Raji (cell line): ENCODE measurements around the gene PRTN3.

Experiments
- POLR2A ChIP-seq: IDR thresholded peaks from 2 replicates; pipeline ENCODE4 v1.6.1; 2011; ENCODE audit warnings: low read depth, low read length, control low read depth; ENCODE audit not compliant: insufficient read depth

The PRTN3 gene

DNA sequence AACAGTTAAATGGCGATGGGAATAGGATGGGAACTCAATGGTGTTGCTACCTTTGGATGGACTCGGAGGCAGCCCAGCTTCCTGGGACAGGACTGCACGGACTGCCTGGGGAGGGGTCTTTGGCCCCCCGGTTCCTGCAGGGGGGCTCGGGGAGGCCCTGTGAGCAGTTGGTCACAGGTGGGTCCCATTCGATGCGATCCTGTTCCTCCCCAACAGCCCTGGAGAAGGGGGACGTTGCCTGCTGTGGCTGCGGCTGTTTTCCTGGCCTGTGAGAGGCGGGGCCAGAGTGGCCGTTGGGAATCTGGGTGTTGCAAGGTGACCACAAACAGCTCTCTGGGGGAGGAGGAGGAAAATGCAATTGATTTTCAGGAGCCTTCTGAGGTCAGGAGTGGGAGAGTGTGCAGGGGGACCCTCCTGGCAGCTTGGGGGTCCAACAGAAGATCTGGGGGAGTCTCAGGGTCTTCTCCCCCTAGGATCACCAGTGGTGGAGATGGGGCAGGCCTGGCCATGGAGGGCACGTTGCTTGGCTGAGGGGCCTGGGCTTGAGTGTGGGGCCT lies 17.2 kb upstream of the PRTN3 start:
- no peak for TF ChIP-seq POLR2A

DNA sequence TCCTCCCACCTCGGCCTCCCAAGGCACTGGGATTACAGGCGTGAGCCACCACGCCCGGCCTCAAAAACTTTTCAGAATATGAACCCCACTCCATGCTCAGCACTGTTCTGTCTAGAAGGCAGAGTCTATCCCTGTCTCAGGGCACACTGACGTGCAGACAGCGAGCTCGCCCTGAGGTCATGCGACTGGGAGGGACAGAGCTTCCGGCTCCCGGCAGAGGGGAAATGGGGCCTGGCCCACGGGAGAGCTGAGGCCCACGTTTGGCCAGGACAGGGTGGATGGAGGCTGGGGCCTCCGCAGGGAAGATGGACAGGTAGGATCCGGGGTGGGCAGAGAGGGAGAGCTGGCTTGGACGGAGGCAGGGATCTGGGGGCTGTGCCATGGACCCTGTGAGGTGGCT lies 15.9 kb upstream of the PRTN3 start:
- TF ChIP-seq POLR2A: no peak

DNA sequence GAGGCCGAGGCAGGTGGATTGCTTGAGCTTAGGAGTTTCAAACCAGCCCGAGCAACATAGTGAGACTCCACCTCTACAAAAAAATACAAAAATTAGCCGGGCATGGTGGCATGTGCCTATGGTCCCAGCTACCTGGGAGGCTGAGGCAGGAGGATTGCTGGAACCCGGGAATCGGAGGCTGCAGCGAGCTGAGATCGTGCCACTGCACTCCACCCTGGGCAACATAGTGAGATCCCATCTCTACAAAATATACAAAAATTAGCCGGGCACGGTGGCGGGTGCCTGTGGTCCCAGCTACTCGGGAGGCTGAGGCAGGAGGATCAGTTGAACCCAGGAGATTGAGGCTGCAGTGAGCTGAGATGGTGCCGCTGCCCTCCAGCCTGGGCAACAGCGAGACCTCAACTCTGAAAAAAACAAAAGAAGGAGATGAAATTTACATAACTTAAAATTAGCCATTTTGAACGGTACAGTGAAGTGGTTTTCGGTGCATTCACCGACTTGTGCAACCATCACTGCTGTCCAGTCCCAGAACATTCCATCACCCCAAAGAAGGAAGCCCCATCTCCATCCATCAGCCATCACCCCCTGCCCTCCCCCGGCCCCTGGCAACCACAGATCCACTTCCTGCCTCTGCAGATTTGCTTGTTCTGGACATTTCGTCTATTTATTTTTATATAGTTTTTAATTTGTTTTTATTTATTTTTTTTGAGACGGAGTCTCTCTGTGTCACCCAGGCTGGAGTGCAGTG lies 14.7 kb upstream of the PRTN3 start:
- TF ChIP-seq POLR2A: no peak

DNA sequence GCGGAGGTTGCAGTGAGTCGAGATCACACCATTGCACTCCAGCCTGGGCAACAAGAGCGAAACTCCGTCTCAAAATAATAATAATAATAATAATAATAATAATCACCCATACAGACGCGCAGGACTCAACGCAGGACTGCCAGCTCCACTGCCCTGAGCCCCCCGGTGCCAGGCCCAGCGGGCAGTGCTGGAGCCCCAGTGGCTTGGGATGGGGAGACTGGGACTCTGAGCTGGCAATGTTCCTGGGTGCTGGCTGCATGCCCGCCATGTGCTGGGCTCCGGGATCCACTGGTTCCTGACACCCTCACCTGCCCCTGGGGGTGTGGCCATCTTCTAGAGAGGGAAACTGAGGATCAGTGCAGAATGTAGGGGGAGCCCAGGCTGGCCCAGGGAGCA lies 13.5 kb upstream of the PRTN3 start:
- no peak for TF ChIP-seq POLR2A

DNA sequence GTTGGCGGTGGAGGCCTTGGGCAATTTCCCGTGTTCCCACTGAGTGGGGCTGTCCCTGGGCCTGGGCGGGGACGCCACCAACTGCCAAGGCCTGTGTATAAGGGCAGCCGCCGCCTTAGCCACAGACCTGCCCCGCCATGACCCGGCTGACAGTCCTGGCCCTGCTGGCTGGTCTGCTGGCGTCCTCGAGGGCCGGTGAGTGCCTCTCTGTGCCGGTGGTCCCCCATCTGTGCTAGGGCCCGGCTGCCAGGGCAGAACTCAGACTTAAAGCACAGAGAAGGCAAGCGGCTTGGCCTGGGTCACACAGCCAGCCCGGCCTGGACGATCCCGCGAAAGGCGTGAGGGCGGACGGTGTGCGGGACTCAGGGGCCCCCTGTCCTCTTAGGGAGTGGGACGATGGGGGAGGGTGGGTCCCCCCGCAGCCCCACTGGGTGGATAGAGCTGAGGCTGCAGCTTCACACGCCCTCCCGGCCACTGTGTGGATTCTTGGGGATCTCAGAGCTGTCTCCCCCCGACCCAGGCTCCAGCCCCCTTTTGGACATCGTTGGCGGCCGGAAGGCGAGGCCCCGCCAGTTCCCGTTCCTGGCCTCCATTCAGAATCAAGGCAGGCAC lies 13.0 kb upstream of the PRTN3 start, which contains the start of gene AZU1:
Gene AZU1 (plus strand): TSS at position 128 of the 612 bp plus-strand sequence. CDS start 10 bp downstream, at position 138.
- TF ChIP-seq POLR2A: no peak

DNA sequence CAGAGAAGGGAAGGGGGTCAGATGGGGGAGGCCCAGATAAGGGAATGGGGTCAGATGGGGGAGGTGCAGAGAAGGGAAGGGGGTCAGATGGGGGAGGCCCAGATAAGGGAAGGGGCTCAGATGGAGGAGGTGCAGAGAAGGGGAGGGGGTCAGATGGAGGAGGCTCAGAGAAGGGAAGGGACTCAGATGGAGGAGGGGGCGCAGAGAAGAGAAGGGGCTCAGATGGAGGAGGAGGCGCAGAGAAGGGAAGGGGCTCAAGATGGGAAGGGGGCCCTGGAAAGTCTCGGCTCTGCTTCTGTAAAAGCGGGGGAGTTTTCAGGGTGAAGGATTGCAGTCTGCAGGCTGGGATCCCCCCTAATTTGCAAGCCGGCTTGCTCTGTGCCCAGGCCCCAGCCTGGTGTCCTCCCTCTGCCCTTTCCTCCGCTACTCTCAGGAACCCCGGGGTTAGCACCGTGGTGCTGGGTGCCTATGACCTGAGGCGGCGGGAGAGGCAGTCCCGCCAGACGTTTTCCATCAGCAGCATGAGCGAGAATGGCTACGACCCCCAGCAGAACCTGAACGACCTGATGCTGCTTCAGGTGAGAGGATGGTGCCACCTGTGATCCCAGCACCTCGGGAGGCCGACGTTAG lies 11.6 kb upstream of the PRTN3 start:
- TF ChIP-seq POLR2A: no peak

DNA sequence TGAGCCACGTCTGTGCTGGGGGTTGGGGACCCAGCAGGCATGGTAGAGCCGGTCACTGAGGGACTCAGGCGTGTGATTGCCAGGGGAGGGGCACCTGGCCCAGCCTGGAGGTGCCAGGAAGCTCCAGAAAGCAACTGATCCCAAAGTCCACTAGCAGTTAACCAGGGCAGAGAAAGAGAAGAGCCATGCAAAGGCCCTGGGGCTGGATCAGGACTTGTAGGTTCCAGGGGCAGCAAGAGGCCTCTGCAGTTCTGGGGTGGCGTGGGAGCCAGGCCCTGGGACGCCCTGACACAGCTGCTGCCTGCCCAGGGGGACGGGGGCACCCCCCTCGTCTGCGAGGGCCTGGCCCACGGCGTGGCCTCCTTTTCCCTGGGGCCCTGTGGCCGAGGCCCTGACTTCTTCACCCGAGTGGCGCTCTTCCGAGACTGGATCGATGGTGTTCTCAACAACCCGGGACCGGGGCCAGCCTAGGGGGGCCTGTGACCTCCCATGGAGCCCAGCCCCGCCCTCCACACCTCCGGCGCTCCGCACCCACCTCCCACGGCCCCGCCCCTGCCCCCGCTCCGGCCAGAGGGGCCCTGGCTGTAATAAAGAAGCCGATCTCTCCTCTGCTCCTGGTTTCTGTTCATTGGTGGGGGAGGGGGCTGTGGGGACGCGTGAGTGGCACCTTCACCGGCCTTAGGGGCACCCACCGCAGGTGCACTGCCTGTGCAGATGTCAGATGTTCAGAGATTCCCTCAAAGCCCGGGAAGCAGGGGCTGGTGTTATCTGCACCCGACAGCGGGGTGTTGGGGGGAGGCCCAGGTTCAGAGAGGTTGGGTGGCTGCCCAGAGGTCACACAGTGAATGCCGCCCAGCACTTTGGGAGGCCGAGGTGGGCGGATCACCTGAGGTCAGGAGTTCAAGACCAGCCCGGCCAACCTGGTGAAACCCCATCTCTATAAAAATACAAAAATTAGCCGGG lies 9.1 kb upstream of the PRTN3 start:
- no peak for TF ChIP-seq POLR2A

DNA sequence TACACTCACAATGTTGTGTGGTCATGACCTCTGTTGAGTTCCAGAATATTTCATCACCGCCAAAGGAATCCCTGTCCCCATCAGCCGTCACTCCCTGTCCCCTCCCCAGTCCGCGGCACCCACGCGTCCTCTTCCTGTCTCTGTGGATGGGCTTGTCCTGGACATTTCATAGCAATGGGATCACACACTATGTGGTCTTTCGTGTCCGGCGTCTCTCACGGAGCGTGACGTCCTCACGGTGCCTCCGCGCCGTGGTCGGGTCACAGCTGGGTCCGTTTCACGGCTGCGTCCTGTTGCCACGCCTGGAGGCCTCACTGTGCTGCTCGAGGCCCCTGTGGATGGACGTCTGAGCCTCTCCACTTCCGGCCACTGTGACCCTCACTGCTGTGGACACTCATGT lies 6.6 kb upstream of the PRTN3 start:
- TF ChIP-seq POLR2A: no peak

DNA sequence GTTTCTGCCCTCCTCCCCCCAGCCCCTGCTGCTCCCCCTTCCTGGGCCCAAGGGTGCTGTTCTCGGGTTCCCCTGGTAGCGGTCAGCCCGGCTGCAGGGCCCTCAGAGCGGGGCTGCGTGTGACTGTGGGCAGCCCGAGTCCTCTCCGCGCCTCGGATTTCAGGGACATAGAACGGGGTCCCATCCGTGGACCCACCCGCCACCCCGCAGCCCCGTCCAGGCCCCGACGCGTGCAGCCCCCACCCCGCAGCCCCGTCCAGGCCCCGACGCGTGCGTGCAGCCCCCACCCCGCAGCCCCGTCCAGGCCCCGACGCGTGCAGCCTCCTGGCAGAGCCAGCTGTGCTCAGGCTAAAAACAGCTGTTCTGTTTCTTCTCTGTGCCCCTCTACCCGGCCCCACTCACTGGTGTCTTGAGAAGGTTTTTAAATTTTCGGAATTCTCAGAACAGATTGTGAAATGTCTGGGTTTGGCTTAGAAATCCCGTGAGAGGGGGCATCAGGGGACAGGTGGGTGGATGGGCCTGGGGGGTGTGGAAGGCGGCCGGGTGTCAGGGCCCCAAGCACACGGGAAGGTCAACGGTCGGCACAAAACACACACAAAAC lies 5.5 kb upstream of the PRTN3 start:
- TF ChIP-seq POLR2A: no peak

DNA sequence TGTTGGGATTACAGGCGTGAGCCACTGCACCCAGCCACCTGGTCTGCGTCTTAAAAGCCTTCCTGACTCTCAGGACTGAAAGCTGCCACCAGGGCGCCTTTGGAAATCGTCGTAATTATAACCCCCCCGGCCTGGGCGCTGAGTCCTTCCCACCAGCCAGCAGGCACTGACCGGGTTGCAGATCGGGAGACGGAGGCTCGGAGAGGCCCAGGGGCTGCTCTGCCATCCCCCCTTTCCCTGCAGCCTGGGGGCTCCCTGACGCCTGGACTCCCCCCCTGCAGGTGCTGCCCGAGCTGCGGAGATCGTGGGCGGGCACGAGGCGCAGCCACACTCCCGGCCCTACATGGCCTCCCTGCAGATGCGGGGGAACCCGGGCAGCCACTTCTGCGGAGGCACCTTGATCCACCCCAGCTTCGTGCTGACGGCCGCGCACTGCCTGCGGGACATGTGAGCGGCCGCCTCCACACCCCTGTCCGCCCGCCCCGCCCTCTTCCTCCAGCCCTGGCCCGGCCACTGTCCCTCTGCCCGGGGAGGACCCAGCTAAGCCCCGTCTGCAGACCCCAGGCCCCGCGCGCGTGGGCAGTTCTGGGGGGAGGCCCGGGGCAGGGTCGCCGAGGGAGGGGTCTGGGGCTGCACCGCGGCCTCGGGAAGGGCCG lies 2.5 kb downstream of the PRTN3 start:
- TF ChIP-seq POLR2A: no peak

DNA sequence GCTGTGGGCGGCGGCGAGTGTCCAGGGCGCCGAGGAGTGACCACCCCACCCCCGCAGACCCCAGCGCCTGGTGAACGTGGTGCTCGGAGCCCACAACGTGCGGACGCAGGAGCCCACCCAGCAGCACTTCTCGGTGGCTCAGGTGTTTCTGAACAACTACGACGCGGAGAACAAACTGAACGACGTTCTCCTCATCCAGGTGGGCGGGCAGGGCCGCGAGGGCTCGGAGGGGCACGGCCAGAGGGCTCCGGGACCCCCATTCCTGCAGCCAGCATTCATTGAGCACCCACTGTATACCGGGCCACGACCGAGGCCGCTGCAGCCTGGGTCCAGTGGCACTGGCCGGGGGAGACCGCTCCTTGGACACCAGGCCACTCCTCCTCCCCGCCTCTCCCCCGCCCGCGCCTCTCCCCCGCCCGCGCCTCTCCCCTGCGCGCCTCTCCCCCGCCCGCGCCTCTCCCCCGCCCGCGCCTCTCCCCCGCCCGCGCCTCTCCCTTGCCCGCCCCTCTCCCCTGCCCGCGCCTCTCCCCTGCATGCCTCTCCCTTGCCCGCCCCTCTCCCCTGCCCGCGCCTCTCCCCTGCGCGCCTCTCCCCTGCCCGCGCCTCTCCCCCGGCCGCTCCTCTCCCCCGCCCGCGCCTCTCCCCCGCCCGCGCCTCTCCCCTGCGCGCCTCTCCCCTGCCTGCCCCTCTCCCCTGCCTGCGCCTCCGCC lies 3.2 kb downstream of the PRTN3 start:
- no peak for TF ChIP-seq POLR2A

DNA sequence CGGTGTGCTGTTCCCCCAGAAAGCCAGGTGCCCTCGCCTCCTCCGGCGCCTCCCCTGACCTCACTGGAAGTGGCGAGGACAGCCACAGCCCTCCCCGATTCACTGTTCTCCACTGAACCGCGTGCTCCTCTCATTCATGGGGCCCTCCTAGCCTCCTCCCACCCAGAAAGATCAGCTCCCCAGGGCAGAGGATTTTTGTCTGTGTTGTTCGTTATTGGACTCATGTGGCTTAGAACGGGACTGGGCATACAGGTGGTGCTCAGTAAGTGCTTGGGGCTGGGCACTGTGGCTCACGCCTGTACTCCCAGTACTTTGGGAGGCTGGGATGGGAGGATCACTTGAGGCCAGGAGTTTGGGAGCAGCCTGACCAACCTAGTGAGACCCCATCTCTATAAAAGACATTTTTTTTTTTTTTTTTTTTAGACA lies 3.8 kb downstream of the PRTN3 start:
- no peak for TF ChIP-seq POLR2A

DNA sequence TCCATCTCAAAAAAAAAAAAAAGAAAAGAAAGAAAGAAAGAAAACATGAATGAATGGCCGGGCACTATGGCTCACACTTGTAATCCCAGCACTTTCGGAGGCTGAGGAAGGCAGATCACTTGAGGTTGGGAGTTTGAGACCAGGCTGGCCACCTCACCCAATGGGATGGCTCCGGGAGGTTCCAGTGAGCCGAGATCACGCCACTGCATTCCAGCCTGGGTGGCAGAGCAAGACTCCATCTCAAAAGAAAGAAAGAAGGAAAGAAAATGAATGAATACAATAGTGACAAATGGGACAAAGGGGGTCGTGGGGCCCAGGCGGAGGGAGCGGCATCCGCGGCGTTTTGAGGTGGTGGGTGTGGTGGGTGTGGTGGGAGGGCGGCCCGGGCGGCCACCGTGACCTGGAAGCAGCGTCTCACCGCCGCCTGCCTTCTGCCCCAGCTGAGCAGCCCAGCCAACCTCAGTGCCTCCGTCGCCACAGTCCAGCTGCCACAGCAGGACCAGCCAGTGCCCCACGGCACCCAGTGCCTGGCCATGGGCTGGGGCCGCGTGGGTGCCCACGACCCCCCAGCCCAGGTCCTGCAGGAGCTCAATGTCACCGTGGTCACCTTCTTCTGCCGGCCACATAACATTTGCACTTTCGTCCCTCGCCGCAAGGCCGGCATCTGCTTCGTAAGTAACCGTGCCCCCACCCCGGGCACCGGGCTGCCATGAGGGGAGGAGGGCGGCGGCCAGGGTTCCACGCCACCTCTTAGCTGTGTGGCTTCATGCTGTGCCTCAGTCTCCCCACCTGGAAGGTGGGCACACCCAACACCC lies 5.1 kb downstream of the PRTN3 start:
- TF ChIP-seq POLR2A: no peak

DNA sequence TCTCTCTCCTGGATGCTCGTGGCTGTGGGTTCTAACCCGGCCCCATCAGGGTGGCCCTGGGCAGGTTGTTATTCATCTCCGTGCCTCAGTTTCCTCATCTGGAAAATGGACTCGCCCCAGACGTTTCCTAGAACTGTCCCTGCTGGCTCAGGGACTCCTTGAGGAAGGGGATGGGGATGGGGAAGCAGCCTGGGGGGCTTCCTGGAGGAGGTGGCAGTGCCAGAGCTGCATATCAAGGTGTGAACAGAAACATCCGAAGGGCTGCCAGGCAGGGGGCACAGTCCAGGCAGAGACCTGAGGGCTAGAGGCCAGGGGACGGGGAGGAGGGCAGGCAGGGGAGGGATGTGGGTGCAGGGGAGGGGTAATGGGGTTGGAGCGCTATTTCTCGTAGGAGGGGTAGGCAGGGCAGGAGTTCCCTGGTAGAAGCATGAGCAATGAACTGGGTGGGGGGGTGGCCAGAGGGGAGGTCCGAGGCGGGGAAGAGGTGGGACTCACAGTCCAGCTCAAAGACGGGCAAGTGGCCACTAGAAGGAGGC lies 7.7 kb downstream of the PRTN3 start:
- TF ChIP-seq POLR2A: no peak
